Esophagus muscularis mucosa (tissue), 4 donors: ENCODE results near the gene TSC1. TPM values are rescaled to one million over a fixed set of nuclear protein-coding genes. Genes with fewer than 3 reads are reported as not detected.

Experiments
- DNase-seq: peaks from one replicate; pipeline ENCODE4 v3.0.0-alpha.2; 2017; ENCODE audit errors: extremely low spot score
- H3K27ac ChIP-seq, 4 donors: fragments of 200-600 bp; sonication (generic); replicated peaks in 1 of 4; 1 replicate in 3 of 4; 2 replicates in 1 of 4; pipeline ENCODE4 v1.5.1; 2016 to 2019; ENCODE audit warnings: mild to moderate bottlenecking in 1 of 4
- H3K27me3 ChIP-seq, 4 donors: fragments of 200-600 bp; sonication (generic); one replicate each; pipeline versions ENCODE4 v1.5.1 to v1.6.0; 2016 to 2019
- H3K36me3 ChIP-seq, 4 donors: fragments of 200-600 bp; sonication (generic); one replicate each; pipeline ENCODE4 v1.5.1; 2016 to 2019
- H3K4me1 ChIP-seq, 4 donors: fragments of 200-600 bp; sonication (generic); one replicate each; pipeline ENCODE4 v1.5.1; 2016 to 2019
- H3K4me3 ChIP-seq, 4 donors: fragments of 200-600 bp; sonication (generic); 1 replicate in 2 of 4; 2 replicates in 2 of 4; pipeline ENCODE4 v1.5.1; 2016 to 2019; ENCODE audit warnings: mild to moderate bottlenecking in 4 of 4, moderate library complexity in 1 of 4
- H3K9me3 ChIP-seq, 4 donors: fragments of 200-600 bp; sonication (generic); 1 replicate in 3 of 4; 2 replicates in 1 of 4; pipeline ENCODE4 v1.5.1; 2016 to 2019
- CTCF ChIP-seq, 3 experiments: fragments of 200-600 bp in 2 of 3; fragments of 450-650 bp in 1 of 3; sonication (generic) in 2 of 3; IDR thresholded peaks; one replicate each; pipeline ENCODE4 v1.5.1; 2017 to 2019; ENCODE audit warnings: antibody characterized with exemption in 3 of 3, mild to moderate bottlenecking in 2 of 3, moderate library complexity in 1 of 3
- EP300 ChIP-seq: sonication (generic); formaldehyde crosslinking; IDR thresholded peaks from one replicate; pipeline ENCODE4 v1.6.1; 2017; ENCODE audit warnings: antibody characterized with exemption
- POLR2A ChIP-seq: fragments of 450-650 bp; IDR thresholded peaks from one replicate; pipeline ENCODE4 v1.6.1; 2017; ENCODE audit warnings: antibody characterized with exemption, moderate library complexity, mild to moderate bottlenecking, low read depth
- POLR2AphosphoS5 ChIP-seq, 2 donors: sonication (generic); formaldehyde crosslinking; IDR thresholded peaks; one replicate each; pipeline ENCODE4 v1.6.1; 2017; ENCODE audit warnings: antibody characterized with exemption in 2 of 2
- WGBS: methylation state at CpG from one replicate; pipeline ENCODE4 v1.1.5; 2018; 5-methylcytosine and 5-hydroxymethylcytosine counted together
- intact Hi-C: fragments of 100-400 bp; cut with DNase I; formaldehyde crosslinking; loops from one replicate; pipeline ENCODE4 v1.15.1; 2023
- total RNA-seq, 4 donors: library from RNA; depleted of rRNA; stranded (reverse); fragments of >200 nt; gene quantifications; one replicate each; pipeline versions ENCODE4 v1.1.0 to v1.2.1, GENCODE V29; 2016

Gene TSC1
- total RNA-seq, 4 donors from 2014 or later = 25.0 to 36.9 (median 30.6) TPM

- intact Hi-C loops = no loop called here
- 98% methylated on average over 5 of the region's 6 CpGs for WGBS
Measured at GRCh38 chr9:132886334-132886725, 58.1 kb downstream of the TSC1 start.

DNA sequence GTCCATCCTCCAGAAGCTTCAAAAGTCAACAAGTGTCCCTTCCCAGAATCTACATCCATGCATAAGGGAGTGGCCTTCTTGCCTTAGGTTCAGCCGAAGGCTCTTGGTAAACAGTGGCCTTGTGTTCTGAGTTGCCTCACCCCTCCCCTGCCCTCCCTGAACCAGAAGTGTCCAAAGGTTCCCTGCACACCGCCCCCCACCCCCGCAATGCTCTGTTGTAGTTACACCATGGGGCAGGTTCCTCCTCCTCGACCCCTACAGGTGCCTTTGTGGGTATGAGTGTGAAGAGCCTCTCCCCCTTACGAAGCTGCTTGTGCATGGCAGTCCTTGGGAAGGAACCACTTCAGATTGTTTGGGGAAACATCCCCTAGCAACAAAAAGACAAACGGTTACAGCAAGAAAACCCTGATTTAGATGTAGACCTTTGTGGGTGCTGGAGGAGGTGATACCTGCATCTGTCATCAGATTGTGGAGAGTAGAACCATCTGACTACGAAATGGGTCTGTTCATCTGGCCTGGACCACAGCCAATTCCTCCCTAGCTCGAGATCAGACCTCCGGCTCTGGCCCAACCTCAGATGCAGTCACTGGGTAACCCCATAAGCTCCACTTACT, 58.6 kb downstream of the TSC1 start:
- WGBS = 60% methylated on average over 6 of the region's 9 CpGs
- Histone ChIP-seq H3K4me1 (no peaks in the 10 kb centered on the region), H3K4me3 (no peak overlapping the region), H3K9me3 (no peaks in the 10 kb centered on the region), H3K27me3 (no peaks in the 10 kb centered on the region), H3K27ac (no peak overlapping the region), H3K36me3 (peaks cover 0 to 70% (median 21%) of the 10 kb centered on the region in 4 donors)
- intact Hi-C loops = no loop called here
- TF ChIP-seq POLR2AphosphoS5 (IDR thresholded peaks at IDR 0.05) = no peak
- no peak for TF ChIP-seq POLR2A
- no peak for DNase-seq

More at GRCh38 chr9:132886334-132886725, 58.1 kb downstream of the TSC1 start:
- no peak for DNase-seq
- Histone ChIP-seq H3K9me3 (no peaks in the 10 kb centered on the region), H3K4me3 (no peak overlapping the region), H3K4me1 (no peaks in the 10 kb centered on the region), H3K27me3 (no peaks in the 10 kb centered on the region), H3K27ac (no peak overlapping the region), H3K36me3 (peaks cover 0 to 74% (median 23%) of the 10 kb centered on the region in 4 donors)
- TF ChIP-seq EP300 (no peak), CTCF (IDR thresholded peaks at IDR 0.05) (no peak), POLR2AphosphoS5 (IDR thresholded peaks at IDR 0.05) (no peak), POLR2A (no peak)

- no peak for DNase-seq
- intact Hi-C loops = no loop called here
- Histone ChIP-seq H3K27me3 (no peaks in the 10 kb centered on the region), H3K27ac (no peak overlapping the region), H3K4me1 (peaks cover 6 to 13% (median 7%) of the 10 kb centered on the region in 4 donors), H3K36me3 (peaks cover 0 to 51% (median 15%) of the 10 kb centered on the region in 4 donors), H3K4me3 (no peak overlapping the region), H3K9me3 (no peaks in the 10 kb centered on the region)
- 83% methylated on average over 18 of the region's 27 CpGs for WGBS
- TF ChIP-seq POLR2AphosphoS5 (IDR thresholded peaks at IDR 0.05) (no peak), EP300 (no peak), POLR2A (no peak), CTCF (IDR thresholded peaks at IDR 0.05) (no peak)
Measured at GRCh38 chr9:132883349-132884294, 60.8 kb downstream of the TSC1 start.

DNA sequence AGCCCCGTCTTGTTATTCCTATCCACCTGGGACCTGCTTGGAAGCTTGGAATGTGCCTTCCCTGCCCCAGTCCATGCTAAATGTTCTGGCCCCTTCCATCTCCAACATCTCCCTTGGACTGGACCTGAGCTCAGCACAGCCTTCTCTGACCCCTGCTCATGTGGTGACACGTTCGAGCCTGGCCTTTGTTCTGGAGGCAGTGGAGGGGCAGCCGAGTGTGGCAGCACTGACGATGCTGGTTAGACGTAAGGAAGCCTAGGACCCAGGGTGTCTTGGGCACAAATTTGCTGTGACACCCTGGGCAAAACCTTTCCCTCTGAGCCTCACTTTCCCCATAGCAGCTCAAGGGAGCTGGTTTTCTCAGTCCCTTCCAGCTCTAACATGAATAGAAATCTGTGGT, 61.8 kb downstream of the TSC1 start:
- Histone ChIP-seq H3K4me3 (no peak overlapping the region), H3K9me3 (no peaks in the 10 kb centered on the region), H3K36me3 (peaks cover 0 to 41% (median 13%) of the 10 kb centered on the region in 4 donors), H3K27ac (no peak overlapping the region), H3K27me3 (no peaks in the 10 kb centered on the region), H3K4me1 (peaks cover 8 to 19% (median 12%) of the 10 kb centered on the region in 4 donors)
- intact Hi-C loops = no loop called here
- 86% methylated on average over 6 of the region's 6 CpGs for WGBS
- TF ChIP-seq POLR2AphosphoS5 (IDR thresholded peaks at IDR 0.05) (no peak), POLR2A (no peak), CTCF (IDR thresholded peaks at IDR 0.05) (no peak), EP300 (no peak)
- DNase-seq = no peak

GRCh38 chr9:132881826-132882225, 62.6 kb downstream of the TSC1 start:
- intact Hi-C loops = no loop called here
- no peaks in the 10 kb centered on the region for H3K9me3 ChIP-seq
- no peaks in the 10 kb centered on the region for H3K27me3 ChIP-seq
- H3K4me1 ChIP-seq = peaks cover 11 to 24% (median 16%) of the 10 kb centered on the region in 4 donors
- peaks cover 0 to 33% (median 9%) of the 10 kb centered on the region in 4 donors for H3K36me3 ChIP-seq
- H3K27ac ChIP-seq = no peak overlapping the region
- TF ChIP-seq POLR2AphosphoS5 (IDR thresholded peaks at IDR 0.05) = no peak
- no peak for TF ChIP-seq POLR2A
- TF ChIP-seq CTCF (IDR thresholded peaks at IDR 0.05) = no peak
- TF ChIP-seq EP300 = no peak
- H3K4me3 ChIP-seq = no peak overlapping the region
- 81% methylated on average over 6 of the region's 6 CpGs for WGBS
- DNase-seq = no peak
